IMR-90 (cell line): Measurements from ENCODE around the gene ICAM4. TPM values are rescaled to one million over a fixed set of nuclear protein-coding genes. Genes with fewer than 3 reads are reported as not detected.

ENCODE experiments used
- ATAC-seq: fragments of 200-7000 bp; cut with Tn5 transposase; 2 replicates; pipeline ENCODE4 v1.9.1; 2020; ENCODE audit warnings: low read depth, mild to moderate bottlenecking, moderate library complexity
- BruUV-seq: library from RNA; stranded (reverse); fragments of 400-500 nt; replicated peaks from 2 replicates; lab custom pipeline; 2021; lab: Mats Ljungman, UMichigan
- CTCF ChIA-PET: fragments of 300-600 bp; formaldehyde crosslinking; extraction: SDS; loops from one replicate; lab custom pipeline; 2021; ENCODE audit warnings: antibody characterized with exemption; lab: Yijun Ruan, JAX
- POLR2A ChIA-PET: fragments of 300-600 bp; sonication (Branson Sonifier 250); formaldehyde crosslinking; loops from one replicate; lab custom pipeline; 2022; ENCODE audit warnings: antibody characterized with exemption; ENCODE audit not compliant: unreplicated experiment; lab: Charles Lee
- DNase-seq: peaks from one replicate; pipeline ENCODE4 v3.0.0; 2013
- H2AFZ ChIP-seq: replicated peaks from 2 replicates; pipeline ENCODE3; 2013; ENCODE audit warnings: low read length, mild to moderate bottlenecking; ENCODE audit not compliant: poor library complexity
- H2AK5ac ChIP-seq: 2 replicates; pipeline ENCODE4 v1.6.1; 2013; ENCODE audit warnings: low read depth, low read length, inconsistent platforms
- H2AK9ac ChIP-seq: replicated peaks from 2 replicates; pipeline ENCODE3; 2013; ENCODE audit warnings: mild to moderate bottlenecking, low read depth, low read length, moderate library complexity; ENCODE audit not compliant: poor library complexity
- H2BK120ac ChIP-seq: 2 replicates; pipeline ENCODE4 v1.6.1; 2013; ENCODE audit warnings: low read depth, low read length, inconsistent platforms
- H2BK15ac ChIP-seq: 3 replicates; pipeline ENCODE4 v1.6.1; 2013; ENCODE audit warnings: low read depth, low read length, inconsistent platforms
- H2BK20ac ChIP-seq: 2 replicates; pipeline ENCODE4 v1.6.1; 2013; ENCODE audit warnings: low read depth, mild to moderate bottlenecking, inconsistent platforms, low read length, moderate library complexity
- H2BK5ac ChIP-seq: 2 replicates; pipeline ENCODE4 v1.6.1; 2013; ENCODE audit warnings: mild to moderate bottlenecking, low read depth, low read length, inconsistent platforms; ENCODE audit not compliant: poor library complexity, severe bottlenecking
- H3K14ac ChIP-seq: replicated peaks from 2 replicates; pipeline ENCODE4 v1.6.1; 2013; ENCODE audit warnings: low read depth, low read length, inconsistent platforms
- H3K18ac ChIP-seq: 2 replicates; pipeline ENCODE4 v1.6.1; 2013; ENCODE audit warnings: low read depth, low read length, control low read depth
- H3K23ac ChIP-seq: 2 replicates; pipeline ENCODE4 v1.6.1; 2013; ENCODE audit warnings: low read depth, low read length, inconsistent platforms
- H3K27ac ChIP-seq: 2 replicates; pipeline ENCODE4 v1.5.1; 2013; ENCODE audit warnings: mild to moderate bottlenecking, control low read depth, low read length; ENCODE audit not compliant: insufficient read depth
- H3K27me3 ChIP-seq: 2 replicates; pipeline ENCODE4 v1.6.1; 2013; ENCODE audit warnings: low read length; ENCODE audit not compliant: control insufficient read depth, insufficient read depth
- H3K36me3 ChIP-seq: 2 replicates; pipeline ENCODE4 v1.6.1; 2013; ENCODE audit warnings: low read length, mixed read lengths; ENCODE audit not compliant: control insufficient read depth, insufficient read depth
- H3K4ac ChIP-seq: 2 replicates; pipeline ENCODE4 v1.6.1; 2013; ENCODE audit warnings: low read depth, low read length, inconsistent platforms
- H3K4me1 ChIP-seq: 2 replicates; pipeline ENCODE4 v1.6.1; 2013; ENCODE audit warnings: low read length, mixed read lengths; ENCODE audit not compliant: control insufficient read depth, insufficient read depth
- H3K4me2 ChIP-seq: 2 replicates; pipeline ENCODE4 v1.6.1; 2013; ENCODE audit warnings: low read depth, mild to moderate bottlenecking, control low read depth, low read length, moderate library complexity
- H3K4me3 ChIP-seq: 2 replicates; pipeline ENCODE4 v1.5.1; 2013; ENCODE audit warnings: low read depth, mild to moderate bottlenecking, control low read depth, low read length, moderate library complexity; ENCODE audit not compliant: insufficient read depth
- H3K56ac ChIP-seq: 2 replicates; pipeline ENCODE4 v1.6.1; 2013; ENCODE audit warnings: low read length, inconsistent platforms; ENCODE audit not compliant: insufficient read depth; ENCODE audit errors: extremely low read depth
- H3K79me1 ChIP-seq, 2 experiments: 2 replicates each; pipeline ENCODE4 v1.6.1; 2013; ENCODE audit warnings: low read length in 2 of 2, inconsistent platforms in 1 of 2, low read depth in 1 of 2
- H3K9ac ChIP-seq: 2 replicates; pipeline ENCODE4 v1.6.1; 2013; ENCODE audit warnings: low read depth, low read length, control low read depth
- H3K9me1 ChIP-seq: 2 replicates; pipeline ENCODE4 v1.6.1; 2013; ENCODE audit warnings: low read length, inconsistent platforms; ENCODE audit not compliant: insufficient read depth
- H3K9me3 ChIP-seq: 2 replicates; pipeline ENCODE4 v1.6.1; 2013; ENCODE audit warnings: low read length; ENCODE audit not compliant: control insufficient read depth, insufficient read depth
- H4K20me1 ChIP-seq: 2 replicates; pipeline ENCODE4 v1.6.1; 2013; ENCODE audit warnings: low read length, inconsistent platforms; ENCODE audit not compliant: insufficient read depth
- H4K5ac ChIP-seq: 2 replicates; pipeline ENCODE4 v1.6.1; 2013; ENCODE audit warnings: mild to moderate bottlenecking, low read depth, low read length, control low read depth
- H4K8ac ChIP-seq, 2 experiments: 2 replicates each; pipeline ENCODE4 v1.6.1; 2013; ENCODE audit warnings: low read depth in 2 of 2, low read length in 2 of 2, control low read depth in 1 of 2, inconsistent platforms in 1 of 2
- H4K91ac ChIP-seq: 2 replicates; pipeline ENCODE4 v1.6.1; 2013; ENCODE audit warnings: low read depth, low read length, inconsistent platforms; ENCODE audit not compliant: insufficient read depth
- CEBPB ChIP-seq: IDR thresholded peaks from 2 replicates; pipeline ENCODE4 v1.6.1; 2012; ENCODE audit warnings: low read depth, low read length, improper control_type of control experiment
- MAZ ChIP-seq: IDR thresholded peaks from 2 replicates; pipeline ENCODE4 v1.6.1; 2012; ENCODE audit warnings: low read depth, mild to moderate bottlenecking, low read length, improper control_type of control experiment, moderate library complexity, borderline replicate concordance
- RFX5 ChIP-seq: IDR thresholded peaks from 2 replicates; pipeline ENCODE4 v1.8.0; 2012; ENCODE audit warnings: low read depth, mild to moderate bottlenecking, low read length, moderate library complexity
- WGBS, 2 experiments: methylation state at CpG; one replicate each; pipeline versions ENCODE4 v1.1.5 to v1.1.7; 2013; ENCODE audit warnings: missing lambda C conversion rate in 2 of 2; ENCODE audit not compliant: insufficient read length in 1 of 2; ENCODE audit errors: extremely low coverage in 2 of 2; 5-methylcytosine and 5-hydroxymethylcytosine counted together
- dilution Hi-C: fragments of 300-500 bp; cut with HindIII; formaldehyde crosslinking; loops from one replicate; pipeline ENCODE4 v1.14.3; 2018; ENCODE audit warnings: low sequenced_read_pairs; ENCODE audit not compliant: unreplicated experiment
- in situ Hi-C: fragments of 300-500 bp; cut with MboI; formaldehyde crosslinking; loops from 3 replicates; pipeline ENCODE4 v1.14.3; 2019; ENCODE audit warnings: low sequenced_read_pairs, inconsistent platforms, mixed read lengths
- intact Hi-C: fragments of 100-400 bp; cut with micrococcal nuclease; formaldehyde crosslinking; loops from 2 replicates; pipeline ENCODE4 v1.10.0; 2022
- polyA plus RNA-seq, 3 experiments: library from polyadenylated mRNA; depleted of rRNA; stranded (reverse); fragments of >200 nt; gene quantifications; 2 replicates each; pipeline ENCODE4 v1.2.3, GENCODE V29; 2012; ENCODE audit warnings: low replicate concordance in 1 of 3
- total RNA-seq: library from RNA; depleted of rRNA; stranded (reverse); fragments of >200 nt; gene quantifications from 2 replicates; pipeline ENCODE4 v1.2.3, GENCODE V29; 2012

The ICAM4 gene
- total and polyA plus RNA-seq, 2 of the 4 experiments (the other 2 are of a cell fraction), result 2.3 to 4.0 TPM

DNA sequence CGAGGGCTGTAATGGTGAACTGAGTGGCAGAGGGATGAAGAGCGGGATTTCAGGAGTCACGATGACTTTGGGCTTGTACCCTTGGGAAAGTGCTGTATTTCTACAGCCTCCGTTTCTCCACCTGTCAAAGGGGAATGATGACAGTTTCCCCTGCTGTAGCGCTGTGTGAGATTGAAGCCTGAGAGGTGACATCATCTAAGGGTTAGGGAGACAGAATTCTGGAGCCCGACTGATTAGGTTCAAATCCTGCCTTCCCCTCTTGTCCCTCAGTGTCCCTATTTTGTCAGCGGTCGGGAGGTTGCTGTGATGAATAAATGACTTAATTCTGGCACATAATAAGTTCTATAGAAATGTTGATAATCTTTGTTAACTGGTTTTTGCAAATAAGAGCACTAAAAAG lies 34.0 kb upstream of the ICAM4 start:
- peak overlapping the region; percentile 94 for H2AK9ac ChIP-seq
- peaks cover 10 to 32% of the 10 kb centered on the region in 2 experiments for H3K79me1 ChIP-seq
- H4K8ac ChIP-seq, result peak overlapping the region; percentile 74 to 86
- peak overlapping the region; percentile 97 for H3K4me2 ChIP-seq
- H3K23ac ChIP-seq, result peak overlapping the region; percentile 45; the same call in 1 of the 2 replicates
- peak overlapping the region; percentile 23 for H3K14ac ChIP-seq
- H3K27me3 ChIP-seq, result no peaks in the 10 kb centered on the region
- DNase-seq, result no peak
- TF ChIP-seq MAZ (no peak), RFX5 (no peak), CEBPB (no peak)
- in situ Hi-C loops (no loop called here), intact Hi-C loops (loop anchor here (5.0 to 10.0 kb wide), 3 partner anchors 80 to 228 kb away; partner anchors contain the start of gene PPAN), dilution Hi-C loops (no loop called here)
- H4K20me1 ChIP-seq, result no peaks in the 10 kb centered on the region
- CTCF ChIA-PET, result no interaction called here
- H3K4ac ChIP-seq, result peak overlapping the region; percentile 69
- 0% methylated on average over 1 of the region's 8 CpGs; no CpG with 5 or more reads in 1 of the 2 experiments for WGBS, 2 experiments
- no peak overlapping the region for H3K56ac ChIP-seq
- peaks cover 22% of the 10 kb centered on the region for H3K36me3 ChIP-seq
- no peak overlapping the region for H2BK120ac ChIP-seq
- peak overlapping the region; percentile 63 for H4K91ac ChIP-seq
- ATAC-seq, result no peak
- peak overlapping the region; percentile 64 for H3K4me3 ChIP-seq
- H4K5ac ChIP-seq, result peak overlapping the region; percentile 10; the same call in 1 of the 2 replicates
- no TSS peak for BruUV-seq
- no peak overlapping the region for H2BK20ac ChIP-seq
- peak overlapping the region; percentile 31 for H2BK5ac ChIP-seq
- peak overlapping the region; percentile 36 for H3K27ac ChIP-seq
- H3K9me1 ChIP-seq, result no peaks in the 10 kb centered on the region
- H2BK15ac ChIP-seq, result no peak overlapping the region
- POLR2A ChIA-PET, result no interaction called here
- H2AK5ac ChIP-seq, result peak overlapping the region; percentile 96
- H3K18ac ChIP-seq, result no peak overlapping the region
- H3K9ac ChIP-seq, result peak overlapping the region; percentile 64
- no peaks in the 10 kb centered on the region for H3K9me3 ChIP-seq
- H3K4me1 ChIP-seq, result 0 out of 2 replicates have a peak, but pooled peaks cover 2% of the 10 kb centered on the region
- H2AFZ ChIP-seq, result peak overlapping the region; percentile 97
